Caco-2 (cell line): ENCODE data around the gene LSM8. TPM values are rescaled to one million over a fixed set of nuclear protein-coding genes. Genes with fewer than 3 reads are reported as not detected.

ENCODE experiments used
- BruUV-seq: library from RNA; stranded (reverse); fragments of 400-500 nt; replicated peaks from 2 replicates; lab custom pipeline; 2021; lab: Mats Ljungman, UMichigan
- CTCF ChIA-PET: fragments of 300-600 bp; sonication (Branson Sonifier 250); formaldehyde crosslinking; loops from one replicate; lab custom pipeline; 2022; ENCODE audit warnings: antibody characterized with exemption; lab: Charles Lee
- POLR2A ChIA-PET: fragments of 300-600 bp; sonication (Branson Sonifier 250); formaldehyde crosslinking; loops from one replicate; lab custom pipeline; 2022; ENCODE audit warnings: antibody characterized with exemption; lab: Charles Lee
- DNase-seq, 2 experiments: peaks; one replicate each; pipeline versions ENCODE4 v3.0.0 to v3.0.0-alpha.2; 2020 to 2022
- H3K27me3 ChIP-seq: replicated peaks from 2 replicates; pipeline ENCODE4 v1.6.0; 2011; ENCODE audit warnings: low read length; ENCODE audit not compliant: control insufficient read depth, insufficient read depth
- H3K36me3 ChIP-seq: 2 replicates; pipeline ENCODE4 v1.5.1; 2011; ENCODE audit warnings: low read length; ENCODE audit not compliant: control insufficient read depth, insufficient read depth
- H3K4me1 ChIP-seq: fragments of 250-450 bp; sonication (Bioruptor Pico); 2 replicates; pipeline ENCODE4 v1.5.1; 2020; ENCODE audit warnings: mild to moderate bottlenecking
- H3K4me3 ChIP-seq: 2 replicates; pipeline ENCODE4 v1.5.1; 2011; ENCODE audit warnings: low read depth, mild to moderate bottlenecking, control low read depth, low read length
- H3K9me3 ChIP-seq: fragments of 250-450 bp; sonication (Bioruptor Pico); 2 replicates; pipeline ENCODE4 v1.5.1; 2020; ENCODE audit warnings: mild to moderate bottlenecking, moderate library complexity
- H3K27ac Mint-ChIP-seq: one replicate; pipeline ENCODE4 v1.8.0; 2022; ENCODE audit warnings: mixed read lengths; ENCODE audit not compliant: unreplicated experiment
- H3K27me3 Mint-ChIP-seq: one replicate; pipeline ENCODE4 v1.8.0; 2022; ENCODE audit warnings: mixed read lengths; ENCODE audit not compliant: insufficient read depth, unreplicated experiment
- H3K36me3 Mint-ChIP-seq: one replicate; pipeline ENCODE4 v1.8.0; 2022; ENCODE audit warnings: mild to moderate bottlenecking, mixed read lengths; ENCODE audit not compliant: insufficient read depth, unreplicated experiment
- H3K4me1 Mint-ChIP-seq: one replicate; pipeline ENCODE4 v1.8.0; 2022; ENCODE audit warnings: low read depth, mixed read lengths; ENCODE audit not compliant: unreplicated experiment
- H3K4me3 Mint-ChIP-seq: one replicate; pipeline ENCODE4 v1.8.0; 2022; ENCODE audit warnings: mild to moderate bottlenecking, moderate library complexity, mixed read lengths; ENCODE audit not compliant: unreplicated experiment
- H3K9me3 Mint-ChIP-seq: one replicate; pipeline ENCODE4 v1.8.0; 2022; ENCODE audit warnings: mixed read lengths; ENCODE audit not compliant: unreplicated experiment
- intact Hi-C: fragments of 100-400 bp; cut with micrococcal nuclease; formaldehyde crosslinking; loops from one replicate; pipeline ENCODE4 v1.10.0; 2022; ENCODE audit not compliant: unreplicated experiment
- total RNA-seq: library from RNA; stranded (reverse); gene quantifications from 2 replicates; pipeline ENCODE4 v1.2.3, GENCODE V29; 2022
- TF ChIP-seq, protein P1 (sequence below), 2 experiments: fragments of 200-600 bp in 1 of 2; IDR thresholded peaks; 1 replicate in 1 of 2; 2 replicates in 1 of 2; pipeline versions ENCODE4 v1.5.1 to v1.8.0; 2011 to 2022; ENCODE audit warnings: antibody characterized with exemption in 1 of 2, control low read depth in 1 of 2, inconsistent platforms in 1 of 2, low read depth in 1 of 2, low read length in 1 of 2, mild to moderate bottlenecking in 1 of 2, moderate library complexity in 1 of 2; ENCODE audit not compliant: insufficient read depth in 1 of 2, severe bottlenecking in 1 of 2, unreplicated experiment in 1 of 2

Gene LSM8
- total RNA-seq, 1 experiment from 2014 or later, result 50.4 TPM

DNA sequence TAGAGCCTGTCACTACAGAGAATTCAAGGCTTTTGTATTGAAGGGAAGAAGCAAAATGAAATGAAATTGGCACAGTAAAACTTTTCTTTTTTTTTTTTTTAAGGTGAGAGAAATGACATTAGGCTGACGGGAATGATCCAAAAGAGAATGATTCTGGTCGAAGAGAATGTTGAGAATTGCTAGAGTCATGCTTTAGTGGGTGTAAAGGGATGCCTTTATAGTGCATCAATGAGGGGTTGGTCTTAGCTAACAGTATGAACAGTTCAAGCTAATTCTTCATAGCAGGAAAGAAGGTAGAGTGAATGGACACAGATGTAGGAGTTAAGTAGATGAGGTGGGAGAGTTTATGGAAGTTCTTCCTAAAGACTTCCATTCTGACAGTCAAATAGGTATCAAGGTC is 32.3 kb upstream of the LSM8 start:
- Histone ChIP-seq H3K4me3 (no peak overlapping the region), H3K4me1 (no peaks in the 10 kb centered on the region), H3K36me3 (no peaks in the 10 kb centered on the region), H3K27me3 (no peaks in the 10 kb centered on the region), H3K9me3 (no peaks in the 10 kb centered on the region)
- H3K4me3 Mint-ChIP-seq, result no peak overlapping the region
- no peak for DNase-seq
- no peak overlapping the region for H3K27ac Mint-ChIP-seq
- no TSS peak for BruUV-seq
- ChIA-PET POLR2A (no interaction called here), CTCF (interaction anchor here (1.1 kb wide), 1 partner anchor 159 kb away, joined by 3 read pairs; no protein-coding TSS in a partner anchor)
- H3K27me3 Mint-ChIP-seq, result peaks cover 23% of the 10 kb centered on the region
- H3K9me3 Mint-ChIP-seq, result no peaks in the 10 kb centered on the region
- no peaks in the 10 kb centered on the region for H3K36me3 Mint-ChIP-seq
- H3K4me1 Mint-ChIP-seq, result no peaks in the 10 kb centered on the region
- TF ChIP-seq, protein P1, sequence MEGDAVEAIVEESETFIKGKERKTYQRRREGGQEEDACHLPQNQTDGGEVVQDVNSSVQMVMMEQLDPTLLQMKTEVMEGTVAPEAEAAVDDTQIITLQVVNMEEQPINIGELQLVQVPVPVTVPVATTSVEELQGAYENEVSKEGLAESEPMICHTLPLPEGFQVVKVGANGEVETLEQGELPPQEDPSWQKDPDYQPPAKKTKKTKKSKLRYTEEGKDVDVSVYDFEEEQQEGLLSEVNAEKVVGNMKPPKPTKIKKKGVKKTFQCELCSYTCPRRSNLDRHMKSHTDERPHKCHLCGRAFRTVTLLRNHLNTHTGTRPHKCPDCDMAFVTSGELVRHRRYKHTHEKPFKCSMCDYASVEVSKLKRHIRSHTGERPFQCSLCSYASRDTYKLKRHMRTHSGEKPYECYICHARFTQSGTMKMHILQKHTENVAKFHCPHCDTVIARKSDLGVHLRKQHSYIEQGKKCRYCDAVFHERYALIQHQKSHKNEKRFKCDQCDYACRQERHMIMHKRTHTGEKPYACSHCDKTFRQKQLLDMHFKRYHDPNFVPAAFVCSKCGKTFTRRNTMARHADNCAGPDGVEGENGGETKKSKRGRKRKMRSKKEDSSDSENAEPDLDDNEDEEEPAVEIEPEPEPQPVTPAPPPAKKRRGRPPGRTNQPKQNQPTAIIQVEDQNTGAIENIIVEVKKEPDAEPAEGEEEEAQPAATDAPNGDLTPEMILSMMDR (IDR thresholded peaks at IDR 0.05; ENCODE audit: insufficient read depth in 1 of 2, low read depth in 1 of 2, low read length in 1 of 2, severe bottlenecking in 1 of 2, unreplicated experiment in 1 of 2), result no peak
- intact Hi-C loops, result loop anchor here (2.0 kb wide), 1 partner anchor 939 kb away; no protein-coding TSS in a partner anchor

DNA sequence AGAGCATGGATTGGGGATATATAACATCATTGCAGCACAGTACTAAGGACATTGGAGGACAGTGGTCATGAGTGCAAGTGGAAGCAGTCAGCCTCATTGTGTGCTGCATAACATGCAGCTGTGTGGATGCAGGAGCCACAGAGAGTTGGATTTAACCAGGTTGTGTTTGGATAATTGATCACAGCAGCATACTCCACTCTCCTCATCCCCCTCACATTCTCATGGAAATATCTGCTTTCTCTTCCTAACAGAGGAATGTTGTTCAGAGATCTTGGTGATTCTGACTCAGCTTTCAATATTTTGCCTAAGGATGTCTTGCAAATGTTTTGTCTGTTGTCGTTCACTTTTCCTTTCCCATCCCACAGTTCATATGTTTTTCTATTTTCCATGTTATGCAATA is 31.8 kb upstream of the LSM8 start:
- intact Hi-C loops, result loop anchor here (2.0 kb wide), 1 partner anchor 939 kb away; no protein-coding TSS in a partner anchor
- Mint-ChIP-seq H3K36me3 (no peaks in the 10 kb centered on the region), H3K4me3 (no peak overlapping the region), H3K9me3 (no peaks in the 10 kb centered on the region), H3K27ac (no peak overlapping the region), H3K27me3 (peaks cover 23% of the 10 kb centered on the region), H3K4me1 (no peaks in the 10 kb centered on the region)
- TF ChIP-seq, protein P1 (IDR thresholded peaks at IDR 0.05; ENCODE audit: insufficient read depth in 1 of 2, low read depth in 1 of 2, low read length in 1 of 2, severe bottlenecking in 1 of 2, unreplicated experiment in 1 of 2), result no peak
- H3K4me3 ChIP-seq, result no peak overlapping the region
- ChIA-PET POLR2A (no interaction called here), CTCF (interaction anchor here (1.1 kb wide), 1 partner anchor 159 kb away, joined by 3 read pairs; no protein-coding TSS in a partner anchor)
- H3K27me3 ChIP-seq, result no peaks in the 10 kb centered on the region
- no peaks in the 10 kb centered on the region for H3K9me3 ChIP-seq
- no TSS peak for BruUV-seq
- H3K4me1 ChIP-seq, result no peaks in the 10 kb centered on the region
- no peaks in the 10 kb centered on the region for H3K36me3 ChIP-seq
- DNase-seq, result no peak

DNA sequence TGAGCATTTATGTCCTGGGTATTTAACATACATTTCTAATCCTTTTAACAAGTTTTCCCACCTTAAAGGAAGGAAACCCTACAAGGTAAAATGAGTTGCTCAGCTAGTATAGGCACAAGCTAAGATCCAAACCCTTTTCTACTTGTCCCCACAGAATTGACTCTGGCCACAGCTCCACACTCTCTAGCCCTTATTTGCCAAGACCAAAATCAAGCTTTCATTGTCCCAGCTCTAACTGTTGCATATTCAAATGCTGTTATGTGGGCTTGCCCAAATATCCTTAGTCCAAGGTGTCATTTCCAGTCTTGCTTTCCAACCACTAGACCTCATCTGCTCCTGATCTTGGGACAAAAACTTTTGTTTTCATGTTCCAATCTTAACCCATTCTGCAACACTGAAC is 31.3 kb upstream of the LSM8 start:
- BruUV-seq, result no TSS peak
- H3K9me3 Mint-ChIP-seq, result no peaks in the 10 kb centered on the region
- ChIA-PET CTCF (no interaction called here), POLR2A (no interaction called here)
- Histone ChIP-seq H3K36me3 (no peaks in the 10 kb centered on the region), H3K4me3 (no peak overlapping the region), H3K27me3 (no peaks in the 10 kb centered on the region), H3K4me1 (no peaks in the 10 kb centered on the region), H3K9me3 (no peaks in the 10 kb centered on the region)
- no peaks in the 10 kb centered on the region for H3K36me3 Mint-ChIP-seq
- peaks cover 23% of the 10 kb centered on the region for H3K27me3 Mint-ChIP-seq
- no peak overlapping the region for H3K4me3 Mint-ChIP-seq
- DNase-seq, result no peak
- no peak overlapping the region for H3K27ac Mint-ChIP-seq
- intact Hi-C loops, result loop anchor here (1.0 to 2.0 kb wide), 3 partner anchors 402 to 940 kb away; no protein-coding TSS in a partner anchor
- H3K4me1 Mint-ChIP-seq, result no peaks in the 10 kb centered on the region
- TF ChIP-seq, protein P1 (IDR thresholded peaks at IDR 0.05; ENCODE audit: insufficient read depth in 1 of 2, low read depth in 1 of 2, low read length in 1 of 2, severe bottlenecking in 1 of 2, unreplicated experiment in 1 of 2), result no peak
